B cell (primary cell): ENCODE measurements around the gene UBA1. TPM values are rescaled to one million over a fixed set of nuclear protein-coding genes. Genes with fewer than 3 reads are reported as not detected.

Experiments used
- ATAC-seq: fragments of 200-7000 bp; cut with Tn5 transposase; one replicate; pipeline ENCODE4 v1.10.0; 2021; ENCODE audit warnings: low read depth, mild to moderate bottlenecking, moderate number of reproducible peaks, moderate library complexity
- CTCF ChIA-PET: fragments of 350-600 bp; sonication (Branson Sonifier 250); formaldehyde crosslinking; loops from one replicate; lab custom pipeline; 2021; ENCODE audit warnings: antibody characterized with exemption, inconsistent platforms; lab: Charles Lee
- POLR2A ChIA-PET: fragments of 350-600 bp; sonication (Branson Sonifier 250); formaldehyde crosslinking; loops from one replicate; lab custom pipeline; 2021; ENCODE audit warnings: antibody characterized with exemption; lab: Charles Lee
- DNase-seq: peaks from one replicate; pipeline ENCODE4 v3.0.0; 2013
- H2AFZ ChIP-seq: 2 replicates; pipeline ENCODE4 v1.6.1; 2012; ENCODE audit warnings: mild to moderate bottlenecking, low read depth, low read length; ENCODE audit not compliant: insufficient read depth, poor library complexity, severe bottlenecking
- H3K27ac ChIP-seq, 2 donors: 1 replicate in 1 of 2; 2 replicates in 1 of 2; pipeline ENCODE4 v1.5.1; 2012 to 2013; ENCODE audit warnings: low read length in 2 of 2, mild to moderate bottlenecking in 2 of 2, moderate library complexity in 1 of 2
- H3K27me3 ChIP-seq, 4 experiments: fragments of 200-600 bp in 1 of 4; sonication (generic) in 1 of 4; replicated peaks in 1 of 4; 1 replicate in 2 of 4; 2 replicates in 2 of 4; pipeline versions ENCODE4 v1.6.1 to v1.7.0; 2013 to 2016; ENCODE audit warnings: low read length in 3 of 4, mild to moderate bottlenecking in 2 of 4, mixed read lengths in 1 of 4, moderate library complexity in 1 of 4; ENCODE audit not compliant: insufficient read depth in 4 of 4, control insufficient read depth in 3 of 4; ENCODE audit errors: control extremely low read depth in 1 of 4
- H3K36me3 ChIP-seq, 2 experiments: replicated peaks in 1 of 2; 1 replicate in 1 of 2; 2 replicates in 1 of 2; pipeline versions ENCODE4 v1.6.1 to v1.7.1; 2013; ENCODE audit warnings: low read length in 1 of 2; ENCODE audit not compliant: insufficient read depth in 2 of 2, control insufficient read depth in 1 of 2; ENCODE audit errors: control extremely low read depth in 1 of 2, extremely low read depth in 1 of 2
- H3K4me1 ChIP-seq, 2 donors: fragments of 200-600 bp in 1 of 2; sonication (generic) in 1 of 2; 1 replicate in 1 of 2; 2 replicates in 1 of 2; pipeline versions ENCODE4 v1.5.1 to v1.6.1; 2013 to 2017; ENCODE audit warnings: low read length in 2 of 2; ENCODE audit not compliant: control insufficient read depth in 2 of 2, insufficient read depth in 2 of 2
- H3K4me2 ChIP-seq: replicated peaks from 2 replicates; pipeline ENCODE3; 2012; ENCODE audit warnings: mild to moderate bottlenecking, low read depth, low read length; ENCODE audit not compliant: poor library complexity, severe bottlenecking
- H3K4me3 ChIP-seq, 5 experiments: fragments of 200-600 bp in 1 of 5; sonication (generic) in 1 of 5; 1 replicate in 3 of 5; 2 replicates in 2 of 5; pipeline versions ENCODE4 v1.5.1 to v1.7.0; 2011 to 2016; ENCODE audit warnings: low read length in 4 of 5, mild to moderate bottlenecking in 4 of 5, low read depth in 2 of 5, control low read depth in 1 of 5, moderate library complexity in 1 of 5; ENCODE audit not compliant: insufficient read depth in 1 of 5; ENCODE audit errors: control extremely low read depth in 1 of 5, extremely low read depth in 1 of 5
- H3K79me2 ChIP-seq: fragments of 200-600 bp; sonication (generic); one replicate; pipeline ENCODE4 v1.6.0; 2016; ENCODE audit warnings: low read length; ENCODE audit not compliant: control insufficient read depth, insufficient read depth
- H3K9ac ChIP-seq: fragments of 200-600 bp; sonication (generic); 2 replicates; pipeline ENCODE4 v1.6.1; 2017; ENCODE audit warnings: mild to moderate bottlenecking, low read length, moderate library complexity
- H3K9me3 ChIP-seq, 3 donors: one replicate each; pipeline versions ENCODE4 v1.6.1 to v1.7.1; 2013; ENCODE audit warnings: low read length in 2 of 3; ENCODE audit not compliant: control insufficient read depth in 2 of 3, insufficient read depth in 1 of 3; ENCODE audit errors: control extremely low read depth in 1 of 3
- H4K20me1 ChIP-seq: 2 replicates; pipeline ENCODE4 v1.6.0; 2012; ENCODE audit warnings: mild to moderate bottlenecking, low read length; ENCODE audit not compliant: insufficient read depth, control insufficient read depth, poor library complexity, severe bottlenecking
- H3K27ac Mint-ChIP-seq: one replicate; pipeline ENCODE4 v1.8.0; 2021; ENCODE audit warnings: mixed read lengths
- H3K27me3 Mint-ChIP-seq: one replicate; pipeline ENCODE4 v1.8.0; 2021; ENCODE audit warnings: mixed read lengths
- H3K4me1 Mint-ChIP-seq: one replicate; pipeline ENCODE4 v1.8.0; 2021; ENCODE audit warnings: mixed read lengths
- H3K4me3 Mint-ChIP-seq: one replicate; pipeline ENCODE4 v1.8.0; 2021; ENCODE audit warnings: mixed read lengths
- H3K9me3 Mint-ChIP-seq: one replicate; pipeline ENCODE4 v1.8.0; 2022; ENCODE audit warnings: mixed read lengths; ENCODE audit not compliant: insufficient read depth
- CTCF ChIP-seq: fragments of 200-600 bp; IDR thresholded peaks from one replicate; pipeline ENCODE4 v1.8.0; 2022; ENCODE audit warnings: antibody characterized with exemption, mild to moderate bottlenecking
- EZH2 ChIP-seq: IDR thresholded peaks from 2 replicates; pipeline ENCODE4 v1.6.1; 2012; ENCODE audit warnings: borderline replicate concordance, low read depth, mild to moderate bottlenecking, moderate library complexity, low read length; ENCODE audit not compliant: insufficient read depth, poor library complexity, severe bottlenecking
- WGBS: methylation state at CpG from one replicate; pipeline ENCODE4 v1.1.5; 2013; ENCODE audit warnings: missing lambda C conversion rate; ENCODE audit not compliant: insufficient coverage; 5-methylcytosine and 5-hydroxymethylcytosine counted together
- intact Hi-C: fragments of 100-400 bp; cut with micrococcal nuclease; formaldehyde crosslinking; loops from one replicate; pipeline ENCODE4 v1.10.0; 2022
- polyA plus RNA-seq: library from polyadenylated mRNA; depleted of rRNA; stranded (reverse); fragments of >200 nt; gene quantifications from 2 replicates; pipeline ENCODE4 v1.2.3, GENCODE V29; 2012
- total RNA-seq, 2 donors: library from RNA; stranded (reverse); fragments of 120-200 nt in 1 of 2; gene quantifications; 1 replicate in 1 of 2; 2 replicates in 1 of 2; pipeline versions ENCODE4 v1.2.3 to v1.2.4, GENCODE V29; 2013 to 2022

UBA1 gene
- total and polyA plus RNA-seq, 2 donors (not counting 1 experiment from before 2014, with no cell fraction given): 166 to 211 TPM

- Histone ChIP-seq H3K4me1 (peaks cover 0 to under 1% of the 10 kb centered on the region in 2 donors), H2AFZ (no peak overlapping the region), H3K79me2 (no peaks in the 10 kb centered on the region), H3K27me3 (no peaks in the 10 kb centered on the region), H3K4me2 (no peak overlapping the region), H3K9ac (no peak overlapping the region), H3K4me3 (no peak overlapping the region), H3K27ac (no peak overlapping the region), H4K20me1 (no peaks in the 10 kb centered on the region), H3K36me3 (peaks cover 0 to 26% of the 10 kb centered on the region in 2 experiments), H3K9me3 (no peaks in the 10 kb centered on the region)
- DNase-seq: no peak
- no peak overlapping the region for H3K27ac Mint-ChIP-seq
- TF ChIP-seq CTCF (no peak), EZH2 (no peak)
- no peak for ATAC-seq
- H3K9me3 Mint-ChIP-seq: no peaks in the 10 kb centered on the region
- WGBS: 96% methylated on average over 14 of the region's 17 CpGs
- no peaks in the 10 kb centered on the region for H3K27me3 Mint-ChIP-seq
- CTCF ChIA-PET: no interaction called here
- H3K4me3 Mint-ChIP-seq: no peak overlapping the region
- POLR2A ChIA-PET: no interaction called here
- intact Hi-C loops: no loop called here
- peaks cover 4% of the 10 kb centered on the region for H3K4me1 Mint-ChIP-seq
These were observed 8.4 kb upstream of the UBA1 start for GRCh38 chrX:47185241-47185640.

- Histone ChIP-seq H3K27ac (no peak overlapping the region), H3K27me3 (no peaks in the 10 kb centered on the region), H3K4me2 (no peak overlapping the region), H2AFZ (no peak overlapping the region), H3K4me1 (peaks cover 0 to 7% of the 10 kb centered on the region in 2 donors), H3K4me3 (no peak overlapping the region), H3K9ac (no peak overlapping the region), H3K9me3 (no peaks in the 10 kb centered on the region), H3K36me3 (peaks cover 0 to 24% of the 10 kb centered on the region in 2 experiments), H3K79me2 (no peaks in the 10 kb centered on the region), H4K20me1 (no peaks in the 10 kb centered on the region)
- H3K4me1 Mint-ChIP-seq: peaks cover 8% of the 10 kb centered on the region
- ChIA-PET POLR2A (no interaction called here), CTCF (no interaction called here)
- H3K27me3 Mint-ChIP-seq: no peaks in the 10 kb centered on the region
- no peak overlapping the region for H3K4me3 Mint-ChIP-seq
- H3K27ac Mint-ChIP-seq: no peak overlapping the region
- DNase-seq (no peak), ATAC-seq (no peak)
- 99% methylated on average over 20 of the region's 27 CpGs for WGBS
- no peaks in the 10 kb centered on the region for H3K9me3 Mint-ChIP-seq
- TF ChIP-seq EZH2 (no peak), CTCF (no peak)
- intact Hi-C loops: no loop called here
These were observed 7.4 kb upstream of the UBA1 start for GRCh38 chrX:47186096-47186740.
